D721Med (cell line): ENCODE data around the gene NUF2.
"Not testable (repeated sequence)": the region's sequence is repeated elsewhere in the genome, so short reads cannot be mapped to it uniquely, and the experiment has no call there.

Experiments used
- DNase-seq: peaks from one replicate; pipeline ENCODE4 v3.0.0; 2011; ENCODE audit warnings: low spot score; ENCODE audit not compliant: insufficient read length
- FAIRE-seq: peaks from 2 replicates; lab custom pipeline; 2011; peaks lifted over from hg19 to GRCh38; lab: Jason Lieb, UNC
- TF ChIP-seq, protein P1 (sequence below): IDR thresholded peaks from 2 replicates; pipeline ENCODE4 v1.5.1; 2012; ENCODE audit warnings: mild to moderate bottlenecking, control low read depth; ENCODE audit not compliant: insufficient read depth; ENCODE audit errors: missing control alignments

NUF2 gene

GRCh38 chr1:163308811-163309210 lies 12.9 kb upstream of the NUF2 start:
- TF ChIP-seq, protein P1, sequence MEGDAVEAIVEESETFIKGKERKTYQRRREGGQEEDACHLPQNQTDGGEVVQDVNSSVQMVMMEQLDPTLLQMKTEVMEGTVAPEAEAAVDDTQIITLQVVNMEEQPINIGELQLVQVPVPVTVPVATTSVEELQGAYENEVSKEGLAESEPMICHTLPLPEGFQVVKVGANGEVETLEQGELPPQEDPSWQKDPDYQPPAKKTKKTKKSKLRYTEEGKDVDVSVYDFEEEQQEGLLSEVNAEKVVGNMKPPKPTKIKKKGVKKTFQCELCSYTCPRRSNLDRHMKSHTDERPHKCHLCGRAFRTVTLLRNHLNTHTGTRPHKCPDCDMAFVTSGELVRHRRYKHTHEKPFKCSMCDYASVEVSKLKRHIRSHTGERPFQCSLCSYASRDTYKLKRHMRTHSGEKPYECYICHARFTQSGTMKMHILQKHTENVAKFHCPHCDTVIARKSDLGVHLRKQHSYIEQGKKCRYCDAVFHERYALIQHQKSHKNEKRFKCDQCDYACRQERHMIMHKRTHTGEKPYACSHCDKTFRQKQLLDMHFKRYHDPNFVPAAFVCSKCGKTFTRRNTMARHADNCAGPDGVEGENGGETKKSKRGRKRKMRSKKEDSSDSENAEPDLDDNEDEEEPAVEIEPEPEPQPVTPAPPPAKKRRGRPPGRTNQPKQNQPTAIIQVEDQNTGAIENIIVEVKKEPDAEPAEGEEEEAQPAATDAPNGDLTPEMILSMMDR, result no peak
- DNase-seq (no peak), FAIRE-seq (peak; percentile 51)

DNA sequence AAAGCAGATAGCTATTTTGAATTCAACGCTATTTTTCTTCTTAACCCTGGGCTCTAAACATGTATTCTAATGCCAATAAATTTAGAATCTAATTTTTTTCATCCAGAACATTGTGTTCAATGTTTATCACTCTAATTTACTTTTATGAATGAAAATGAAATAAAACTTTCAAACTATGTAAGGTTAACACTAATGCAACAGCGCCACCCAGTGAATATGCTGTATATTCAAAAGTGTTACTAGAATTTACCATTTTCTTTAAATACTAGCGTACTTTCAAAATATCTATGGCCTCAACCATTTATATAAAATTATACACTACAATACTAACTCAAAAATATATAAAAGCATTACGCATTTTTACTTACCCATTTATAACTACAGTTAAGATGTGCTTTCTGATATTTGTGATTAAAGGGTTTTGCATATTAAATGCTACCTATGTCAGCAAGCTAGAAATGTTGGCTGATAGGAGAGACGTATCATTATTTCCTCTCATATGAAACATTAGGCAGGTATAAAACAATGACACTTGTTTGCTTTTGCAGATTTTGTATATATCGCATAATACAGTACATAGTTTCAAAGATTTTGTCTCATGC lies 5.9 kb upstream of the NUF2 start:
- FAIRE-seq (peak; percentile 98), DNase-seq (no peak)
- TF ChIP-seq, protein P1, result peak; percentile 96

GRCh38 chr1:163320891-163321290 lies 863 bp upstream of the NUF2 start:
- DNase-seq (no peak), FAIRE-seq (peak; percentile 60)
- TF ChIP-seq, protein P1, result no peak

- DNase-seq, FAIRE-seq: not testable (repeated sequence)
Observed at GRCh38 chr1:163323339-163323738, 1.6 kb downstream of the NUF2 start.

GRCh38 chr1:163331116-163331515 lies 9.4 kb downstream of the NUF2 start:
- FAIRE-seq (peak; percentile 21), DNase-seq (no peak)
- TF ChIP-seq, protein P1, result no peak

DNA sequence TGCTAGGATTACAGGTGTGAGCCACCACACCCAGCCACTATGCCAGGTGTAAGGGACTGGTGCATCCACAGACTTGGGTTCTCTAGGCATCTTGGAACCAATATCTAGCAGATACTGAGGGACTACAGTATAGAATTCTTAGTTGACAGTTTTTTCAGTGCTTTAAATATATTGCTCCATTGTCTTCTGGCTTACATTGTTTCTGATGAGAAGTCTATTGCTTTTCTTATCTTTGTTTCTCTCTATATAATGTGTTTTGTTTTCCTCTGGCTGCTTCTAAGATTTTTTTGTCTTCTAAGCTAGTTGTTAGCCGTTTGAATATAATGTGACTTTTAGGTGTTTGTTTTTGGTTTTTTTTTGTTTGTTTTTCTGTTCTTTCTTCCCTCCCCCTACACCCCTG lies 13.5 kb downstream of the NUF2 start:
- DNase-seq (no peak), FAIRE-seq (peak; percentile 21)
- TF ChIP-seq, protein P1, result no peak

DNA sequence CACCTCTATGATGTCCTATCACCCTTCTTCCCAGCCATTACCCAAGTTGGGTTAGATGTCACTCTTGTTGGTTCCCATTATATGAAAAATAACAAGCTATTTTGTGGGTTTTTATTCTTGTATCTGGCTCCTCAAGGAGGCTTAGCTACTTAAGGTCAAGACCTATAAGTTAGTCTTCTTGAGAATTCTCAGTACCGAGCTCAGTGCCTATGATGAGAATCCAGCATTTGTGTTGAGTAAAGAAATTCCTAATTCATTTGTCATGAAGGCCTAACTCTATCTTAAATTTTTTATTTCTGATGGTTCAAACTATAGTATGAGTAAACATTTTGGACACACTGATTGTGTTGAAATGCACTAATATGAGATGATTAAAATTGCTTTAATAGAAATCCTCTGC lies 15.9 kb downstream of the NUF2 start:
- TF ChIP-seq, protein P1, result no peak
- DNase-seq, result no peak
- FAIRE-seq, result peak; percentile 16
